Fibroblast of upper back skin (primary cell): ENCODE data around the gene MEI1.
"Not testable (repeated sequence)": the region's sequence is repeated elsewhere in the genome, so short reads cannot be mapped to it uniquely, and the experiment has no call there.

Experiments
- DNase-seq: peaks from one replicate; pipeline ENCODE4 v3.0.0-alpha.2; 2013

MEI1 gene

GRCh38 chr22:41683616-41684015 is 15.7 kb upstream of the MEI1 start:
- no peak for DNase-seq

GRCh38 chr22:41684194-41684593 is 15.1 kb upstream of the MEI1 start:
- no peak for DNase-seq

GRCh38 chr22:41686890-41687289 is 12.4 kb upstream of the MEI1 start:
- DNase-seq: not testable (repeated sequence)

GRCh38 chr22:41687901-41688364 is 11.4 kb upstream of the MEI1 start:
- no peak for DNase-seq

GRCh38 chr22:41688365-41689211 is 10.7 kb upstream of the MEI1 start, which contains the start of gene SNU13:
Gene SNU13 (minus strand): TSS chr22:41688867. CDS start chr22:41688796, 71 bp downstream.
- DNase-seq: peak; percentile 91

GRCh38 chr22:41690476-41690875 is 8.8 kb upstream of the MEI1 start:
- DNase-seq: no peak

- no peak for DNase-seq
These were observed 4.1 kb upstream of the MEI1 start for GRCh38 chr22:41695211-41695610.

GRCh38 chr22:41696703-41697102 is 2.6 kb upstream of the MEI1 start:
- no peak for DNase-seq

- peak; percentile 88 for DNase-seq
These were observed 2.1 kb upstream of the MEI1 start for GRCh38 chr22:41697126-41697775.

GRCh38 chr22:41700108-41700364 is 733 bp downstream of the MEI1 start:
- DNase-seq: no peak

GRCh38 chr22:41702763-41703162 is 3.5 kb downstream of the MEI1 start:
- no peak for DNase-seq

GRCh38 chr22:41709341-41709740 is 10.0 kb downstream of the MEI1 start:
- DNase-seq: no peak

- DNase-seq: no peak
These were observed 13.7 kb downstream of the MEI1 start for GRCh38 chr22:41713004-41713403.

- no peak for DNase-seq
These were observed 23.2 kb downstream of the MEI1 start for GRCh38 chr22:41722496-41722895.

- DNase-seq: no peak
These were observed 26.3 kb downstream of the MEI1 start for GRCh38 chr22:41725510-41726110.

- DNase-seq: no peak
These were observed 32.3 kb downstream of the MEI1 start for GRCh38 chr22:41731609-41732008.

- no peak for DNase-seq
These were observed 32.9 kb downstream of the MEI1 start for GRCh38 chr22:41732096-41732772.

- not testable (repeated sequence) for DNase-seq
These were observed 33.9 kb downstream of the MEI1 start for GRCh38 chr22:41733241-41733640.

GRCh38 chr22:41739576-41739975 is 40.3 kb downstream of the MEI1 start:
- DNase-seq: no peak

- DNase-seq: no peak
These were observed 43.6 kb downstream of the MEI1 start for GRCh38 chr22:41742918-41743317.

- DNase-seq: peak; percentile 4
These were observed 46.7 kb downstream of the MEI1 start for GRCh38 chr22:41745968-41746367.

GRCh38 chr22:41746567-41747400 is 47.5 kb downstream of the MEI1 start:
- peak; percentile 77 for DNase-seq
